GM13977 (cell line): Measurements from ENCODE around the gene NLGN4X.

Experiments used
- DNase-seq: peaks from one replicate; pipeline ENCODE4 v3.0.0; 2012; ENCODE audit warnings: low spot score
- in situ Hi-C: fragments of 300-500 bp; cut with MboI; formaldehyde crosslinking; loops from one replicate; pipeline ENCODE4 v1.12.0; 2022; ENCODE audit warnings: low sequenced_read_pairs, low pct_unique_long_range_greater_than_20kb, mixed read lengths, inconsistent platforms; ENCODE audit not compliant: unreplicated experiment
- TF ChIP-seq, protein P1 (sequence below): IDR thresholded peaks from 2 replicates; pipeline ENCODE4 v1.5.1; 2012; ENCODE audit warnings: mild to moderate bottlenecking, control low read depth; ENCODE audit not compliant: insufficient read depth; ENCODE audit errors: extremely low read depth, missing control alignments

NLGN4X gene

DNA sequence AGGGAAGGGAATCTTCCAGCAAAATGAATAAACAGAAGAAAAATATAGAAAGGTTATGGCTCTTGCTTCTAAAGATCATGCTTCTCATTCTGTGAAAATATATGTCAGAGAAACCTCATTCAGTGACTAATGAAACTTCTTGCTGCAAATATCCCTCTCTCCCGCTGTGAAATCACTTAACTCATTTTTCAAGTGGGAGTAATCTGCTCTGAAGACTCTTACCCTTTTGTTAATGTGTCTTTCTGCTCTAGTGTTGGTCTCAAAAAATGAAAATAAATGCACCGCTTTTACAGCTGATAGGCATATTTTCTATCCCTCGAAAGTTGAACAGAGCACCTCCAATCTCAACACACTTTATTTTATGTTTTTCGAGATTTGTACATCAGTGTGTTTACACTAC, 252.3 kb downstream of the NLGN4X start:
- in situ Hi-C loops: no loop called here
- DNase-seq: no peak
- TF ChIP-seq, protein P1, sequence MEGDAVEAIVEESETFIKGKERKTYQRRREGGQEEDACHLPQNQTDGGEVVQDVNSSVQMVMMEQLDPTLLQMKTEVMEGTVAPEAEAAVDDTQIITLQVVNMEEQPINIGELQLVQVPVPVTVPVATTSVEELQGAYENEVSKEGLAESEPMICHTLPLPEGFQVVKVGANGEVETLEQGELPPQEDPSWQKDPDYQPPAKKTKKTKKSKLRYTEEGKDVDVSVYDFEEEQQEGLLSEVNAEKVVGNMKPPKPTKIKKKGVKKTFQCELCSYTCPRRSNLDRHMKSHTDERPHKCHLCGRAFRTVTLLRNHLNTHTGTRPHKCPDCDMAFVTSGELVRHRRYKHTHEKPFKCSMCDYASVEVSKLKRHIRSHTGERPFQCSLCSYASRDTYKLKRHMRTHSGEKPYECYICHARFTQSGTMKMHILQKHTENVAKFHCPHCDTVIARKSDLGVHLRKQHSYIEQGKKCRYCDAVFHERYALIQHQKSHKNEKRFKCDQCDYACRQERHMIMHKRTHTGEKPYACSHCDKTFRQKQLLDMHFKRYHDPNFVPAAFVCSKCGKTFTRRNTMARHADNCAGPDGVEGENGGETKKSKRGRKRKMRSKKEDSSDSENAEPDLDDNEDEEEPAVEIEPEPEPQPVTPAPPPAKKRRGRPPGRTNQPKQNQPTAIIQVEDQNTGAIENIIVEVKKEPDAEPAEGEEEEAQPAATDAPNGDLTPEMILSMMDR: no peak

DNA sequence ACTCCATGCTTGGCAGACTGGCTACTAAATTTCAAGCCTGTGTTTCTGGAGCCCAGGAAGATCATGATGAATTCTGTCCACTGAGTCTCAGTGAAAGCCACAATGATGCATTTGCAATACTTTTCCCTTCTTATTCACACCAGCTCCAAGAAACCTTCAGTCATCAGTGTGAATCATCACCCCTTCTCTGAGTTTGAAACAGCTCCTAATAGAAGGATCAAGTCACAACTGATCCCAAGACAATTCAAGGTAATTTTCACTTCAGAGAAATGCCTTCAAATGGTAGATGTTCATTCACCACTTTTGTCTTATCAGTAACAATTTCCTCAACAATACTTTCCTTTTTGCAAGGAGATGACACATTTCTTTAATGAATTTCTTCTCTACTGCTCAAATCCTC, 257.4 kb downstream of the NLGN4X start:
- no peak for DNase-seq
- TF ChIP-seq, protein P1: no peak
- in situ Hi-C loops: no loop called here

DNA sequence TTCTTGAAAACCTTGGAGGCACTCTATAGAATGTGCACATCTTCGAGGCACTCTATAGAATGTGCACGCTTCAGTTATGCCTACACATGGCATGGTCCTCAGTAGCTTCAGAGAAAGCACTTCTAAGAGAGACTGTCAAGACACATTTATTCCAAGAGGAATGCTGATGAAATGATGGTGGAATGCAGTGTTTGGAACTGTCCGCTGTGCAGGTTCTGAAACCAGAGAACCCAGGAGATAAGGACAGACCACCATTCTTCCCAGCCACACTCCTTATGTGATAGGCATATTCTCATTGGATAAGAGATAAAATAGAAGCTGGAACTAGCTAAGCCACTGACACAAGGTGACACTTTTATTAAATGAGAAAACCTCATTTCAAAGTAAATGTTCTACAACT, 263.3 kb downstream of the NLGN4X start:
- in situ Hi-C loops: no loop called here

DNA sequence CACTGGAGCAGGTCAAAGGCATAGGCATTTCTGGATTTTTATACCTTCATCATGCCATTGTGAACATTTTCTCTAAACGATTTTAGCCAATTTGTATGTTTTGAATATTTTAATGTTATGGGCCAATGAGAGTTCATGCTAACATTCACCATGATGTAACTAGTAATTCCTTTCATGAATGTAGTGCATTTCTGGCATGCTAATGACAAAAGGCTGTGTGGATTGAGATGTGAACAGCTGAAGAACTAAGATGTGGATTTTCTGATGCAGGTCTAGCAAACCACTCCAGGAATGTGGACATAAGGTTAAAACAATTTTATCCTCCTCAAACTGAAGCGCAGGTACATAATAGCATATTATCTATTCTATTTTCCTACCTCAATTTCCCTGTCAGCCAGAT, 269.4 kb downstream of the NLGN4X start:
- TF ChIP-seq, protein P1: no peak
- in situ Hi-C loops: no loop called here
- DNase-seq: no peak

More for the DNA sequence above, 263.3 kb downstream of the NLGN4X start:
- DNase-seq: no peak
- TF ChIP-seq, protein P1: no peak

DNA sequence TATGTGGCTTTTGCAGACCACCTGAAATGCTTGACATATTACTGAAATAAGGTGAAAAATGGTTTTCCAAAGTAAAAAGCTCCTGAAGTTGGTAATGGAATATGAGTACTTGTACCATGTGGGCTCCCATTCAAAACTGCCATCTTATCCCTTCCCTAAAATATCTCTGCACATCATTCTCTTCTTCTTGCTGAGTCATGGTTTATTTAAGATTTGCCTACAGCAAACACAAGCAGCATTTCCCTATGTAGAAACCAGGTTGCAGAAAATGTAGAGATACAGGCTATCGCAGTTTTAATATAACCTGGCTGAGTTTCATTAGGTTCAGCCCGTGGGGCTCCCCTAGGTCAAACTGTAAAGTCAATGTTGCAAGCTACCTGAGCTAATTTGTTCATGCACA, 270.1 kb downstream of the NLGN4X start:
- DNase-seq: no peak
- in situ Hi-C loops: no loop called here
- TF ChIP-seq, protein P1: no peak

DNA sequence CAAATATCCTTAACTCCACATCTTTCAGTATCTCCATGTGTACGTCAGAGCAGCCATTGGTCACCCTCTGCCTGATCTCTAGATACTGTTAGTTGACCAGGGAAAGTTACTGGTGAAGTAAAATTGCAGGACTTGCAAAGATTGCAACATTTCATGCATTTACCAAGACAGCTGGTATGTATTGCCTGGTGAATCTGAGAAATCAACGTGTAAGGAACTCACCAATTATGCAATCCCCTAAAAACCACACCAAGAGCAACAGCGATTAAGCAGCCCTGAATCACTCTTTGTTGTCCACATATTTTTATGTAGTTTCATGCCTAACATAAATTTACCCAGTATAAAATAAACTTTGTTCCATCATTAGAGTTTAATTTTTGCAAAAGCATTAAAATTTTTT, 271.2 kb downstream of the NLGN4X start:
- TF ChIP-seq, protein P1: no peak
- no peak for DNase-seq
- in situ Hi-C loops: no loop called here

DNA sequence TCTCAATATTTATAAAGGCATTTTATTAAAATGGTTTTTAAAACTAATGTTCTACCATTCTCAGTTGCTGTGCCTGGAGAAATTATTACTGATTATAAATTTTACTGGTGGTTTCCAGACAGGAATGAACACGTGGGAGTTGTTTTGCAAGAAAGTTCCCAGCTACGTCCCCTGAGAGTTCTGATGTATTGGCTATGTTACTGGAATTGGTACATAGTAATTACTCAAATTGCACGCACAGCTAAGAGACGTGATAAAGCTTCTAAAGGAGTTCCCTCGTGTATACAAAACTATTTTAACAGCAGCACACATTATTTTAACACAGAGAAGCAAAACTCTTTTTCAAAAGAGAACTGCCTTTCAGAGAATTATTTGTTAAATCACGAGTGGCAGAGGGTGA, 292.2 kb downstream of the NLGN4X start:
- in situ Hi-C loops: no loop called here
- DNase-seq: no peak
- TF ChIP-seq, protein P1: no peak
